ENCODE data around the gene SYNJ1.
"Not testable (repeated sequence)": the region's sequence is repeated elsewhere in the genome, so short reads cannot be mapped to it uniquely, and the experiment has no call there.

The SYNJ1 gene

GRCh38 chr21:32613436-32614043 lies 114.3 kb downstream of the SYNJ1 start:
- no peak for DNase-seq (ENCODE audit: low read depth, low spot score)

GRCh38 chr21:32612999-32613337 lies 114.8 kb downstream of the SYNJ1 start:
- DNase-seq (ENCODE audit: low read depth, low spot score) = no peak

- peak; percentile 94 for DNase-seq (ENCODE audit: low read depth, low spot score)
These were observed 115.5 kb downstream of the SYNJ1 start, which contains the start of gene CFAP298 for GRCh38 chr21:32612075-32612998. TSS of gene CFAP298 (minus strand) at chr21:32612377. CDS start at chr21:32612243, 134 bp downstream.

GRCh38 chr21:32611471-32611997 lies 116.3 kb downstream of the SYNJ1 start:
- peak; percentile 15 for DNase-seq (ENCODE audit: low read depth, low spot score)

GRCh38 chr21:32610940-32611339 lies 116.9 kb downstream of the SYNJ1 start:
- DNase-seq (ENCODE audit: low read depth, low spot score) = not testable (repeated sequence)

GRCh38 chr21:32608851-32609250 lies 119.0 kb downstream of the SYNJ1 start:
- no peak for DNase-seq (ENCODE audit: low read depth, low spot score)

GRCh38 chr21:32605469-32605868 lies 122.3 kb downstream of the SYNJ1 start:
- DNase-seq (ENCODE audit: low read depth, low spot score) = no peak

GRCh38 chr21:32604464-32604863 lies 123.3 kb downstream of the SYNJ1 start:
- DNase-seq (ENCODE audit: low read depth, low spot score) = peak; percentile 71

GRCh38 chr21:32603131-32603530 lies 124.7 kb downstream of the SYNJ1 start:
- peak; percentile 43 for DNase-seq (ENCODE audit: low read depth, low spot score)

GRCh38 chr21:32602099-32602498 lies 125.7 kb downstream of the SYNJ1 start:
- no peak for DNase-seq (ENCODE audit: low read depth, low spot score)

GRCh38 chr21:32599526-32599925 lies 128.3 kb downstream of the SYNJ1 start:
- no peak for DNase-seq (ENCODE audit: low read depth, low spot score)

GRCh38 chr21:32599091-32599490 lies 128.7 kb downstream of the SYNJ1 start:
- DNase-seq (ENCODE audit: low read depth, low spot score) = no peak

- no peak for DNase-seq (ENCODE audit: low read depth, low spot score)
These were observed 130.6 kb downstream of the SYNJ1 start for GRCh38 chr21:32597205-32597604.

- no peak for DNase-seq (ENCODE audit: low read depth, low spot score)
These were observed 132.4 kb downstream of the SYNJ1 start for GRCh38 chr21:32595431-32595830.

- no peak for DNase-seq (ENCODE audit: low read depth, low spot score)
These were observed 134.1 kb downstream of the SYNJ1 start for GRCh38 chr21:32593690-32594089.

GRCh38 chr21:32592929-32593502 lies 134.8 kb downstream of the SYNJ1 start:
- peak; percentile 49 for DNase-seq (ENCODE audit: low read depth, low spot score)

- no peak for DNase-seq (ENCODE audit: low read depth, low spot score)
These were observed 137.7 kb downstream of the SYNJ1 start for GRCh38 chr21:32590130-32590529.

GRCh38 chr21:32587651-32588050 lies 140.2 kb downstream of the SYNJ1 start:
- DNase-seq (ENCODE audit: low read depth, low spot score) = no peak

- DNase-seq (ENCODE audit: low read depth, low spot score) = no peak
These were observed 140.7 kb downstream of the SYNJ1 start for GRCh38 chr21:32587120-32587519.

- DNase-seq (ENCODE audit: low read depth, low spot score) = no peak
These were observed 141.8 kb downstream of the SYNJ1 start for GRCh38 chr21:32585970-32586369.

GRCh38 chr21:32585042-32585710 lies 142.6 kb downstream of the SYNJ1 start, which contains the start of gene TCP10L:
TSS of gene TCP10L (minus strand) at chr21:32585523. CDS start at chr21:32584304, 1,219 bp downstream.
- no peak for DNase-seq (ENCODE audit: low read depth, low spot score)

GRCh38 chr21:32584472-32584871 lies 143.3 kb downstream of the SYNJ1 start:
- no peak for DNase-seq (ENCODE audit: low read depth, low spot score)
